Measurements from ENCODE around the gene CD226.
"Not testable (repeated sequence)": the region's sequence is repeated elsewhere in the genome, so short reads cannot be mapped to it uniquely, and the experiment has no call there.

Gene CD226

GRCh38 chr18:69883781-69884180, 63.9 kb downstream of the CD226 start:
- H4K8ac ChIP-seq (ENCODE audit: low read length): no peak overlapping the region
- 52% methylated on average over 3 of the region's 3 CpGs for WGBS
- no peaks in the 10 kb centered on the region for H3K79me1 ChIP-seq (replicated peaks; ENCODE audit: low read length, poor library complexity, severe bottlenecking)
- no peak overlapping the region for H2BK12ac ChIP-seq (ENCODE audit: low read length in 2 of 2)
- no peak overlapping the region for H3K23ac ChIP-seq (ENCODE audit: low read length in 2 of 2)
- H3K9me3 ChIP-seq (ENCODE audit: control insufficient read depth, low read length): no peaks in the 10 kb centered on the region
- no peaks in the 10 kb centered on the region for H3K27me3 ChIP-seq (ENCODE audit: control insufficient read depth in 1 of 2, insufficient read depth in 1 of 2, low read length in 2 of 2)
- H3K14ac ChIP-seq (ENCODE audit: low read length in 2 of 2): no peak overlapping the region
- no peak overlapping the region for H2BK15ac ChIP-seq (ENCODE audit: low read depth, poor library complexity, severe bottlenecking)
- H3K4me2 ChIP-seq (ENCODE audit: low read length, poor library complexity, severe bottlenecking): no peak overlapping the region
- no peaks in the 10 kb centered on the region for H3K36me3 ChIP-seq (ENCODE audit: control insufficient read depth in 1 of 2, insufficient read depth in 2 of 2, low read depth in 1 of 2, low read length in 2 of 2)
- H3K27ac ChIP-seq (ENCODE audit: low read length, poor library complexity, severe bottlenecking): no peak overlapping the region
- no peak overlapping the region for H2AFZ ChIP-seq (ENCODE audit: low read depth, low read length)
- peaks cover 8% of the 10 kb centered on the region for H3K4me1 ChIP-seq (ENCODE audit: control insufficient read depth, insufficient read depth, low read depth, low read length)
- no peak overlapping the region for H3K18ac ChIP-seq (ENCODE audit: low read depth in 1 of 2, low read length in 2 of 2)
- no peak overlapping the region for H2BK5ac ChIP-seq (ENCODE audit: low read depth, low read length, poor library complexity, severe bottlenecking)
- no peak overlapping the region for H3K4me3 ChIP-seq (ENCODE audit: insufficient read depth in 1 of 2, low read depth in 1 of 2, low read length in 2 of 2)
- no peak overlapping the region for H4K91ac ChIP-seq (ENCODE audit: low read length)
- no peak overlapping the region for H3K9ac ChIP-seq (ENCODE audit: low read length)
- H2AK5ac ChIP-seq (ENCODE audit: low read length, severe bottlenecking): no peak overlapping the region
- no peak overlapping the region for H2BK120ac ChIP-seq (ENCODE audit: low read depth, low read length)
- H3K4ac ChIP-seq (ENCODE audit: low read depth in 1 of 2, low read length in 2 of 2): no peak overlapping the region
- DNase-seq: no peak

- Histone ChIP-seq H2BK12ac (ENCODE audit: low read length in 2 of 2) (no peak overlapping the region), H2BK120ac (ENCODE audit: low read depth, low read length) (no peak overlapping the region), H3K14ac (ENCODE audit: low read length in 2 of 2) (no peak overlapping the region), H3K4ac (ENCODE audit: low read depth in 1 of 2, low read length in 2 of 2) (no peak overlapping the region), H4K8ac (ENCODE audit: low read length) (no peak overlapping the region), H3K9me3 (ENCODE audit: control insufficient read depth, low read length) (no peaks in the 10 kb centered on the region), H2AK5ac (ENCODE audit: low read length, severe bottlenecking) (no peak overlapping the region), H3K27me3 (ENCODE audit: control insufficient read depth in 1 of 2, insufficient read depth in 1 of 2, low read length in 2 of 2) (no peaks in the 10 kb centered on the region), H3K4me1 (ENCODE audit: control insufficient read depth, insufficient read depth, low read depth, low read length) (peaks cover 8% of the 10 kb centered on the region), H3K79me1 (replicated peaks; ENCODE audit: low read length, poor library complexity, severe bottlenecking) (no peaks in the 10 kb centered on the region), H2AFZ (ENCODE audit: low read depth, low read length) (no peak overlapping the region), H3K27ac (ENCODE audit: low read length, poor library complexity, severe bottlenecking) (no peak overlapping the region), H3K18ac (ENCODE audit: low read depth in 1 of 2, low read length in 2 of 2) (no peak overlapping the region), H3K9ac (ENCODE audit: low read length) (no peak overlapping the region), H2BK5ac (ENCODE audit: low read depth, low read length, poor library complexity, severe bottlenecking) (no peak overlapping the region), H3K36me3 (ENCODE audit: control insufficient read depth in 1 of 2, insufficient read depth in 2 of 2, low read depth in 1 of 2, low read length in 2 of 2) (no peaks in the 10 kb centered on the region), H4K91ac (ENCODE audit: low read length) (no peak overlapping the region), H3K4me3 (ENCODE audit: insufficient read depth in 1 of 2, low read depth in 1 of 2, low read length in 2 of 2) (no peak overlapping the region), H3K23ac (ENCODE audit: low read length in 2 of 2) (no peak overlapping the region), H3K4me2 (ENCODE audit: low read length, poor library complexity, severe bottlenecking) (no peak overlapping the region), H2BK15ac (ENCODE audit: low read depth, poor library complexity, severe bottlenecking) (no peak overlapping the region)
- no peak for DNase-seq
- WGBS: 90% methylated on average over 2 of the region's 6 CpGs
These were observed 64.6 kb downstream of the CD226 start for GRCh38 chr18:69882965-69883668.

GRCh38 chr18:69880083-69880482, 67.6 kb downstream of the CD226 start:
- Histone ChIP-seq H3K14ac (ENCODE audit: low read length in 2 of 2) (no peak overlapping the region), H3K27ac (ENCODE audit: low read length, poor library complexity, severe bottlenecking) (no peak overlapping the region), H2BK15ac (ENCODE audit: low read depth, poor library complexity, severe bottlenecking) (no peak overlapping the region), H3K9me3 (ENCODE audit: control insufficient read depth, low read length) (no peaks in the 10 kb centered on the region), H2BK12ac (ENCODE audit: low read length in 2 of 2) (no peak overlapping the region), H3K4me2 (ENCODE audit: low read length, poor library complexity, severe bottlenecking) (no peak overlapping the region), H3K4me3 (ENCODE audit: insufficient read depth in 1 of 2, low read depth in 1 of 2, low read length in 2 of 2) (no peak overlapping the region), H3K4ac (ENCODE audit: low read depth in 1 of 2, low read length in 2 of 2) (no peak overlapping the region), H4K8ac (ENCODE audit: low read length) (no peak overlapping the region), H2AFZ (ENCODE audit: low read depth, low read length) (no peak overlapping the region), H2AK5ac (ENCODE audit: low read length, severe bottlenecking) (no peak overlapping the region), H3K18ac (ENCODE audit: low read depth in 1 of 2, low read length in 2 of 2) (no peak overlapping the region), H2BK5ac (ENCODE audit: low read depth, low read length, poor library complexity, severe bottlenecking) (no peak overlapping the region), H3K4me1 (ENCODE audit: control insufficient read depth, insufficient read depth, low read depth, low read length) (peaks cover 6% of the 10 kb centered on the region), H2BK120ac (ENCODE audit: low read depth, low read length) (no peak overlapping the region), H4K91ac (ENCODE audit: low read length) (no peak overlapping the region), H3K36me3 (ENCODE audit: control insufficient read depth in 1 of 2, insufficient read depth in 2 of 2, low read depth in 1 of 2, low read length in 2 of 2) (no peaks in the 10 kb centered on the region), H3K27me3 (ENCODE audit: control insufficient read depth in 1 of 2, insufficient read depth in 1 of 2, low read length in 2 of 2) (no peaks in the 10 kb centered on the region), H3K79me1 (replicated peaks; ENCODE audit: low read length, poor library complexity, severe bottlenecking) (no peaks in the 10 kb centered on the region), H3K23ac (ENCODE audit: low read length in 2 of 2) (no peak overlapping the region), H3K9ac (ENCODE audit: low read length) (no peak overlapping the region)
- WGBS: 96% methylated on average over 2 of the region's 3 CpGs
- no peak for DNase-seq

GRCh38 chr18:69879051-69879450, 68.6 kb downstream of the CD226 start:
- peak overlapping the region; percentile 33 for H3K27ac ChIP-seq (ENCODE audit: low read length, poor library complexity, severe bottlenecking)
- H2BK12ac ChIP-seq (ENCODE audit: low read length in 2 of 2); H3K23ac ChIP-seq (ENCODE audit: low read length in 2 of 2); H2BK5ac ChIP-seq (ENCODE audit: low read depth, low read length, poor library complexity, severe bottlenecking); H3K4ac ChIP-seq (ENCODE audit: low read depth in 1 of 2, low read length in 2 of 2); H3K79me1 ChIP-seq (replicated peaks; ENCODE audit: low read length, poor library complexity, severe bottlenecking); H3K9ac ChIP-seq (ENCODE audit: low read length); DNase-seq; H3K4me1 ChIP-seq (ENCODE audit: control insufficient read depth, insufficient read depth, low read depth, low read length); H3K4me3 ChIP-seq (ENCODE audit: insufficient read depth in 1 of 2, low read depth in 1 of 2, low read length in 2 of 2); H4K8ac ChIP-seq (ENCODE audit: low read length); H3K14ac ChIP-seq (ENCODE audit: low read length in 2 of 2); H3K9me3 ChIP-seq (ENCODE audit: control insufficient read depth, low read length); H3K27me3 ChIP-seq (ENCODE audit: control insufficient read depth in 1 of 2, insufficient read depth in 1 of 2, low read length in 2 of 2); H2BK120ac ChIP-seq (ENCODE audit: low read depth, low read length); H3K4me2 ChIP-seq (ENCODE audit: low read length, poor library complexity, severe bottlenecking); H3K36me3 ChIP-seq (ENCODE audit: control insufficient read depth in 1 of 2, insufficient read depth in 2 of 2, low read depth in 1 of 2, low read length in 2 of 2); H2AK5ac ChIP-seq (ENCODE audit: low read length, severe bottlenecking); H4K91ac ChIP-seq (ENCODE audit: low read length); H2AFZ ChIP-seq (ENCODE audit: low read depth, low read length); H3K18ac ChIP-seq (ENCODE audit: low read depth in 1 of 2, low read length in 2 of 2); H2BK15ac ChIP-seq (ENCODE audit: low read depth, poor library complexity, severe bottlenecking): not testable (repeated sequence)
- WGBS: 100% methylated on average over 2 of the region's 3 CpGs
